Urinary bladder (tissue), 4 donors: ENCODE results near the gene ASPHD1. TPM values are rescaled to one million over a fixed set of nuclear protein-coding genes. Genes with fewer than 3 reads are reported as not detected.

Experiments
- DNase-seq: peaks from one replicate; pipeline ENCODE4 v3.0.0-alpha.2; 2015; ENCODE audit errors: extremely low spot score
- H3K27ac ChIP-seq: one replicate; pipeline ENCODE4 v1.5.1; 2013; ENCODE audit warnings: low read depth, mild to moderate bottlenecking, moderate library complexity
- H3K36me3 ChIP-seq: one replicate; pipeline ENCODE4 v1.6.1; 2013; ENCODE audit warnings: mild to moderate bottlenecking, moderate library complexity; ENCODE audit not compliant: insufficient read depth
- H3K4me1 ChIP-seq: one replicate; pipeline ENCODE4 v1.6.1; 2013; ENCODE audit warnings: mild to moderate bottlenecking, moderate library complexity; ENCODE audit not compliant: insufficient read depth
- H3K4me3 ChIP-seq: one replicate; pipeline ENCODE4 v1.5.1; 2013; ENCODE audit warnings: low read depth, low read length
- WGBS: extraction: QIAGEN DNeasy Blood & Tissue Kit; methylation state at CpG from one replicate; pipeline ENCODE4 v1.1.7; 2013; 5-methylcytosine and 5-hydroxymethylcytosine counted together
- polyA plus RNA-seq: library from polyadenylated mRNA; stranded (reverse); fragments of 200-250 nt; gene quantifications from one replicate; pipeline ENCODE4 v1.2.3, GENCODE V29; 2013
- total RNA-seq: library from RNA; depleted of rRNA; stranded (reverse); fragments of >200 nt; gene quantifications from one replicate; pipeline ENCODE4 v1.2.3, GENCODE V29; 2014
- donor health status: healthy with polysubstance abuse.
- donor health status: healthy.

The ASPHD1 gene
- total and polyA plus RNA-seq, 2 donors, result 0.16 to 1.1 TPM

DNA sequence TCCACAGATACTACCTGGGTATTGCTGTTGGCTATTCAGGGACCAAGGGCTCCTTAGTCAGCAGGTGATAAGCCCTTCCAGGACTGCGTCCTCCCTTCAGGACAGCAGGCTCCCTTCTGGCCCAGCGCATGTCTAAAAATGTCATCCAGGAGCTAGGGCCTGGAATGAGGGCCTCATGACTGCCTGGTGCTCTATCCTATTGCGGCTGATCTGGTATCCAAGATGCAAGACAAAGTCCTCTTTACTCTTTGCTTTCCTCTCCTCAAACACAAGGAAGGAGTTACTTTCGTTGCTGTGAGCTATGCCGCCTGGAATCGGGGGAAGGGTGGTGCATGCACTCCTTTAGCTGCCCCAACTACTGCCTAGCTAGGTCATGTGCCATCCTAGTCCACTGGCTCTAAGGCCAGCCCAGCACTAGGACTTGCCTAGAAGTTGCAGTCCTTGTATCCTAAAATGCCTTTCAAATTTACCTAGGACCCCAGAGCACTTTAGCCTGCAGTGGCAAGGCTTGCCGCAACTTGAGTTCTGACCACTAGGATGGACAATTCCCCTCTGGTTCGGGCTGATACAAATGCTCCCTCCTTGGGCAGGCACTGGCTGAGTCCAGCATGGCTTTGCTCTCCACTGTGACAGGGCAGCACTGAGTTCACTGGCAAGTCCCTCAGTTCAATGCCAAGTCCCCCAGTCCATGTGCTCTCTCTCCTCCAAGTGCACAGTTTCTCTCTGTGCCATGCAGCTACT is 51.5 kb downstream of the ASPHD1 start:
- Histone ChIP-seq H3K4me3 (no peak overlapping the region), H3K4me1 (no peaks in the 10 kb centered on the region), H3K27ac (no peak overlapping the region), H3K36me3 (no peaks in the 10 kb centered on the region)
- WGBS, result 86% methylated on average over 8 of the region's 8 CpGs
- no peak for DNase-seq

Other genes with a start within 250 kb of the ASPHD1 start
- 0.85 TPM for gene SPN, start 237.2 kb upstream of the ASPHD1 start, total RNA-seq
- gene SPN, start 237.2 kb upstream of the ASPHD1 start, polyA plus RNA-seq, result 1.4 TPM
- gene QPRT, start 221.3 kb upstream of the ASPHD1 start, total RNA-seq, result 20.0 TPM
- gene QPRT, start 221.3 kb upstream of the ASPHD1 start, polyA plus RNA-seq, result 13.8 TPM
- 2.5 TPM for gene C16orf54, start 154.5 kb upstream of the ASPHD1 start, total RNA-seq
- 1.9 TPM for gene C16orf54, start 154.5 kb upstream of the ASPHD1 start, polyA plus RNA-seq
- not detected for gene ZG16, start 122.2 kb upstream of the ASPHD1 start, total RNA-seq
- not detected for gene ZG16, start 122.2 kb upstream of the ASPHD1 start, polyA plus RNA-seq
- 37.0 TPM for gene KIF22, start 109.7 kb upstream of the ASPHD1 start, total RNA-seq
- 27.0 TPM for gene KIF22, start 109.7 kb upstream of the ASPHD1 start, polyA plus RNA-seq
- gene MAZ, start 94.0 kb upstream of the ASPHD1 start, total RNA-seq, result 136 TPM
- 171 TPM for gene MAZ, start 94.0 kb upstream of the ASPHD1 start, polyA plus RNA-seq
- gene PRRT2, start 88.3 kb upstream of the ASPHD1 start, total RNA-seq, result 7.9 TPM
- gene PRRT2, start 88.3 kb upstream of the ASPHD1 start, polyA plus RNA-seq, result 8.2 TPM
- gene PAGR1, start 84.3 kb upstream of the ASPHD1 start, total RNA-seq, result 14.1 TPM
- gene PAGR1, start 84.3 kb upstream of the ASPHD1 start, polyA plus RNA-seq, result 27.1 TPM
- 42.7 TPM for gene MVP, start 80.0 kb upstream of the ASPHD1 start, total RNA-seq
- gene MVP, start 80.0 kb upstream of the ASPHD1 start, polyA plus RNA-seq, result 143 TPM
- 35.1 TPM for gene CDIPT, start 37.3 kb upstream of the ASPHD1 start, total RNA-seq
- gene CDIPT, start 37.3 kb upstream of the ASPHD1 start, polyA plus RNA-seq, result 179 TPM
- 7.7 TPM for gene SEZ6L2, start 938 bp upstream of the ASPHD1 start, total RNA-seq
- 1.5 TPM for gene SEZ6L2, start 938 bp upstream of the ASPHD1 start, polyA plus RNA-seq
- gene KCTD13, start 25.7 kb downstream of the ASPHD1 start, total RNA-seq, result 10.4 TPM
- 20.9 TPM for gene KCTD13, start 25.7 kb downstream of the ASPHD1 start, polyA plus RNA-seq
- 43.1 TPM for gene TMEM219, start 61.6 kb downstream of the ASPHD1 start, total RNA-seq
- gene TMEM219, start 61.6 kb downstream of the ASPHD1 start, polyA plus RNA-seq, result 120 TPM
- 35.6 TPM for gene TAOK2, start 73.4 kb downstream of the ASPHD1 start, total RNA-seq
- gene TAOK2, start 73.4 kb downstream of the ASPHD1 start, polyA plus RNA-seq, result 37.9 TPM
- gene HIRIP3, start 95.1 kb downstream of the ASPHD1 start, total RNA-seq, result 8.4 TPM
- 27.2 TPM for gene HIRIP3, start 95.1 kb downstream of the ASPHD1 start, polyA plus RNA-seq
- 22.3 TPM for gene INO80E, start 95.8 kb downstream of the ASPHD1 start, total RNA-seq
- 82.3 TPM for gene INO80E, start 95.8 kb downstream of the ASPHD1 start, polyA plus RNA-seq
- gene DOC2A, start 110.5 kb downstream of the ASPHD1 start, total RNA-seq, result 0.32 TPM
- 0.53 TPM for gene DOC2A, start 110.5 kb downstream of the ASPHD1 start, polyA plus RNA-seq
- not detected for gene C16orf92, start 122.7 kb downstream of the ASPHD1 start, total RNA-seq
- gene C16orf92, start 122.7 kb downstream of the ASPHD1 start, polyA plus RNA-seq, result not detected
- gene TLCD3B, start 130.8 kb downstream of the ASPHD1 start, total RNA-seq, result 0.32 TPM
- gene TLCD3B, start 130.8 kb downstream of the ASPHD1 start, polyA plus RNA-seq, result 0.22 TPM
- 126 TPM for gene ALDOA, start 165.3 kb downstream of the ASPHD1 start, total RNA-seq
- gene ALDOA, start 165.3 kb downstream of the ASPHD1 start, polyA plus RNA-seq, result 1,530 TPM
- gene PPP4C, start 175.5 kb downstream of the ASPHD1 start, total RNA-seq, result 56.2 TPM
- 93.8 TPM for gene PPP4C, start 175.5 kb downstream of the ASPHD1 start, polyA plus RNA-seq
- 0.79 TPM for gene TBX6, start 191.4 kb downstream of the ASPHD1 start, total RNA-seq
- 2.2 TPM for gene TBX6, start 191.4 kb downstream of the ASPHD1 start, polyA plus RNA-seq
- 16.5 TPM for gene YPEL3, start 195.7 kb downstream of the ASPHD1 start, total RNA-seq
- gene YPEL3, start 195.7 kb downstream of the ASPHD1 start, polyA plus RNA-seq, result 117 TPM
- 4.6 TPM for gene GDPD3, start 213.0 kb downstream of the ASPHD1 start, total RNA-seq
- gene GDPD3, start 213.0 kb downstream of the ASPHD1 start, polyA plus RNA-seq, result 5.1 TPM
- gene MAPK3, start 222.7 kb downstream of the ASPHD1 start, total RNA-seq, result 14.6 TPM
- gene MAPK3, start 222.7 kb downstream of the ASPHD1 start, polyA plus RNA-seq, result 120 TPM